Erythroblast (primary cell): Measurements from ENCODE around the gene BIVM.

ENCODE experiments used
- GATA1 ChIP-seq: IDR thresholded peaks from 2 replicates; pipeline ENCODE4 v1.6.1; 2011; ENCODE audit warnings: low read depth, mild to moderate bottlenecking, control low read depth, low read length, moderate library complexity
- POLR2A ChIP-seq: IDR thresholded peaks from 2 replicates; pipeline ENCODE4 v1.6.1; 2011; ENCODE audit warnings: mild to moderate bottlenecking, low read length

- TF ChIP-seq GATA1 (no peak), POLR2A (no peak)
Measured at GRCh38 chr13:102830646-102831045, 31.7 kb downstream of the BIVM start.
